SK-N-SH treated with all-trans-retinoic acid at 6 μM for 48 hours (cell line): Measurements from ENCODE around the gene FBXW10B.
"Not testable (repeated sequence)": the region's sequence is repeated elsewhere in the genome, so short reads cannot be mapped to it uniquely, and the experiment has no call there.

Experiments used
- CREB5 ChIP-seq: fragments of 250-450 bp; sonication (Bioruptor Pico); IDR thresholded peaks from 2 replicates; pipeline ENCODE4 v1.5.1; 2020; ENCODE audit warnings: low read depth, mild to moderate bottlenecking, moderate library complexity
- ESRRG ChIP-seq: fragments of 250-450 bp; sonication (Bioruptor Pico); IDR thresholded peaks from 2 replicates; pipeline ENCODE4 v1.6.1; 2021; ENCODE audit warnings: mild to moderate bottlenecking
- OSR1 ChIP-seq: fragments of 250-450 bp; sonication (Bioruptor Pico); IDR thresholded peaks from 2 replicates; pipeline ENCODE4 v1.8.0; 2022; ENCODE audit warnings: moderate library complexity, mild to moderate bottlenecking, inconsistent platforms
- ZFP30 ChIP-seq: fragments of 450-650 bp; formaldehyde crosslinking; IDR thresholded peaks from 2 replicates; pipeline ENCODE4 v1.5.0; 2022; ENCODE audit warnings: mild to moderate bottlenecking, moderate library complexity
- ZNF8 ChIP-seq: fragments of 450-650 bp; formaldehyde crosslinking; IDR thresholded peaks from 2 replicates; pipeline ENCODE4 v1.5.0; 2020; ENCODE audit warnings: mild to moderate bottlenecking, moderate library complexity
- TF ChIP-seq, protein P1 (sequence below): fragments of 250-450 bp; sonication (Bioruptor Pico); IDR thresholded peaks from 2 replicates; pipeline ENCODE4 v1.8.0; 2020; ENCODE audit warnings: mild to moderate bottlenecking, moderate library complexity, borderline replicate concordance

GRCh38 chr17:15645942-15646312 is 26.4 kb upstream of the FBXW10B start:
- not testable (repeated sequence) for TF ChIP-seq OSR1; ESRRG (CRISPR knock-in tag); ZFP30 (CRISPR knock-in tag); CREB5; ZNF8 (CRISPR knock-in tag)
- TF ChIP-seq, protein P1, sequence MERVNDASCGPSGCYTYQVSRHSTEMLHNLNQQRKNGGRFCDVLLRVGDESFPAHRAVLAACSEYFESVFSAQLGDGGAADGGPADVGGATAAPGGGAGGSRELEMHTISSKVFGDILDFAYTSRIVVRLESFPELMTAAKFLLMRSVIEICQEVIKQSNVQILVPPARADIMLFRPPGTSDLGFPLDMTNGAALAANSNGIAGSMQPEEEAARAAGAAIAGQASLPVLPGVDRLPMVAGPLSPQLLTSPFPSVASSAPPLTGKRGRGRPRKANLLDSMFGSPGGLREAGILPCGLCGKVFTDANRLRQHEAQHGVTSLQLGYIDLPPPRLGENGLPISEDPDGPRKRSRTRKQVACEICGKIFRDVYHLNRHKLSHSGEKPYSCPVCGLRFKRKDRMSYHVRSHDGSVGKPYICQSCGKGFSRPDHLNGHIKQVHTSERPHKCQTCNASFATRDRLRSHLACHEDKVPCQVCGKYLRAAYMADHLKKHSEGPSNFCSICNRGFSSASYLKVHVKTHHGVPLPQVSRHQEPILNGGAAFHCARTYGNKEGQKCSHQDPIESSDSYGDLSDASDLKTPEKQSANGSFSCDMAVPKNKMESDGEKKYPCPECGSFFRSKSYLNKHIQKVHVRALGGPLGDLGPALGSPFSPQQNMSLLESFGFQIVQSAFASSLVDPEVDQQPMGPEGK (CRISPR knock-in tag): not testable (repeated sequence)
